CD4-positive, alpha-beta memory T cell (primary cell): ENCODE results near the gene LHFPL4. TPM values are rescaled to one million over a fixed set of nuclear protein-coding genes. Genes with fewer than 3 reads are reported as not detected.

Source experiments
- CTCF ChIA-PET: fragments of 350-600 bp; sonication (Branson Sonifier 250); formaldehyde crosslinking; loops from one replicate; lab custom pipeline; 2021; ENCODE audit warnings: inconsistent platforms; ENCODE audit not compliant: partially characterized antibody; lab: Charles Lee
- POLR2A ChIA-PET: fragments of 350-600 bp; sonication (Branson Sonifier 250); formaldehyde crosslinking; loops from one replicate; lab custom pipeline; 2021; ENCODE audit not compliant: partially characterized antibody; lab: Charles Lee
- DNase-seq, 5 donors: peaks; one replicate each; pipeline versions ENCODE4 v3.0.0 to v3.0.0-alpha.2; 2020 to 2022; ENCODE audit warnings: mixed read lengths in 1 of 5
- H3K27ac ChIP-seq: one replicate; pipeline ENCODE4 v1.7.0; 2013; ENCODE audit warnings: low read depth, low read length
- H3K27me3 ChIP-seq: 2 replicates; pipeline ENCODE4 v1.7.0; 2013; ENCODE audit warnings: mild to moderate bottlenecking, low read length, moderate library complexity; ENCODE audit not compliant: insufficient read depth
- H3K36me3 ChIP-seq: 2 replicates; pipeline ENCODE4 v1.7.0; 2013; ENCODE audit warnings: mild to moderate bottlenecking, low read length, moderate library complexity; ENCODE audit not compliant: insufficient read depth
- H3K4me1 ChIP-seq: 2 replicates; pipeline ENCODE4 v1.7.0; 2013; ENCODE audit warnings: mild to moderate bottlenecking, low read length, moderate library complexity; ENCODE audit not compliant: insufficient read depth
- H3K4me3 ChIP-seq, 2 donors: one replicate each; pipeline ENCODE4 v1.7.0; 2013; ENCODE audit warnings: low read length in 2 of 2, mild to moderate bottlenecking in 1 of 2
- H3K9me3 ChIP-seq, 2 donors: one replicate each; pipeline ENCODE4 v1.7.0; 2013; ENCODE audit warnings: low read length in 2 of 2, control low read depth in 1 of 2; ENCODE audit not compliant: control insufficient read depth in 1 of 2
- H3K27ac Mint-ChIP-seq, 7 donors: one replicate each; pipeline ENCODE4 v1.8.0; 2020 to 2021; ENCODE audit warnings: mixed read lengths in 7 of 7, mild to moderate bottlenecking in 6 of 7, inconsistent platforms in 3 of 7, moderate library complexity in 3 of 7
- H3K27me3 Mint-ChIP-seq, 2 donors: one replicate each; pipeline ENCODE4 v1.8.0; 2020 to 2021; ENCODE audit warnings: mixed read lengths in 2 of 2
- H3K36me3 Mint-ChIP-seq, 2 donors: one replicate each; pipeline ENCODE4 v1.8.0; 2020 to 2021; ENCODE audit warnings: mixed read lengths in 2 of 2, inconsistent platforms in 1 of 2, mild to moderate bottlenecking in 1 of 2
- H3K4me1 Mint-ChIP-seq, 4 donors: one replicate each; pipeline ENCODE4 v1.8.0; 2020 to 2021; ENCODE audit warnings: mixed read lengths in 4 of 4, mild to moderate bottlenecking in 1 of 4
- H3K4me3 Mint-ChIP-seq, 8 donors: one replicate each; pipeline ENCODE4 v1.8.0; 2020 to 2021; ENCODE audit warnings: mixed read lengths in 8 of 8, mild to moderate bottlenecking in 7 of 8, moderate library complexity in 6 of 8, inconsistent platforms in 3 of 8
- H3K9me3 Mint-ChIP-seq, 8 donors: one replicate each; pipeline ENCODE4 v1.8.0; 2020 to 2021; ENCODE audit warnings: mixed read lengths in 8 of 8, mild to moderate bottlenecking in 5 of 8, inconsistent platforms in 3 of 8, moderate library complexity in 1 of 8
- intact Hi-C: fragments of 100-400 bp; cut with micrococcal nuclease; formaldehyde crosslinking; loops from one replicate; pipeline ENCODE4 v1.15.1; 2023
- polyA plus RNA-seq, 2 donors: library from polyadenylated mRNA; unstranded; fragments of 300-500 nt; fragmentation: Illumina TruSeq; gene quantifications; one replicate each; pipeline ENCODE4 v1.2.3, GENCODE V29; 2021
- total RNA-seq, 2 experiments: library from RNA; stranded (reverse); gene quantifications; one replicate each; pipeline ENCODE4 v1.2.3, GENCODE V29; 2021

The LHFPL4 gene
- total and polyA plus RNA-seq, 4 experiments from 2014 or later = 0.33 TPM; not detected in 3

DNA sequence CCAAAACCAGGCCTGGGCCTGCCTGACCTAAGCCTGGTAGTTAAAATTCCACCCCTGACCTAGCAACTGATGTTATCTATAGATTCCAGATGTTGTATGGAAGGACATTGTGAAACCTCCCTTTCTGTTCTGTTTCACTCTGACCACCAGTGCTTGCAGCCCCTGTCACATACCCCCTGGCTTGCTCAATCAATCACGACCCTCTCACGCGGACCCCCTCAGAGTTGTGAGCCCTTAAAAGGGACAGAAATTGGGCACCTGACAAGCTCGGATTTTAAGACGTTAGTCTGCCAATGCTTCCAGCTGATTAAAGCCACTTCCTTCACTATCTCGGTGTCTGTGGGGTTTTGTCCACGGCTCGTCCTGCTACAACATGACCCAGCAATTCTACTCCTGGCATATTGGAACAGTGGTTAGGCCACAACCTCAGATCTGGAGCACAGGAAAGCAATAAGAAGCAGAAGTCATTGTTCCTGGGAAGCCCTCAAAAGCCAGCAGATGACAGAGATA is 36.7 kb upstream of the LHFPL4 start:
- H3K27me3 Mint-ChIP-seq = peaks cover 12 to 13% of the 10 kb centered on the region in 2 donors
- intact Hi-C loops = no loop called here
- Histone ChIP-seq H3K4me1 (no peaks in the 10 kb centered on the region), H3K36me3 (no peaks in the 10 kb centered on the region), H3K27me3 (no peaks in the 10 kb centered on the region), H3K4me3 (no peak overlapping the region), H3K9me3 (no peaks in the 10 kb centered on the region), H3K27ac (no peak overlapping the region)
- no peak overlapping the region for H3K27ac Mint-ChIP-seq
- no peak for DNase-seq
- peaks cover 0 to 5% (median 0%) of the 10 kb centered on the region in 4 donors for H3K4me1 Mint-ChIP-seq
- H3K9me3 Mint-ChIP-seq = no peaks in the 10 kb centered on the region
- ChIA-PET CTCF (no interaction called here), POLR2A (no interaction called here)
- H3K36me3 Mint-ChIP-seq = no peaks in the 10 kb centered on the region
- no peak overlapping the region for H3K4me3 Mint-ChIP-seq

- Mint-ChIP-seq H3K27me3 (peaks cover 0 to 2% of the 10 kb centered on the region in 2 donors), H3K36me3 (peaks cover 0 to 5% of the 10 kb centered on the region in 2 donors), H3K9me3 (peaks cover 0 to 16% (median 7%) of the 10 kb centered on the region in 8 donors), H3K4me1 (no peaks in the 10 kb centered on the region), H3K27ac (no peak overlapping the region), H3K4me3 (no peak overlapping the region)
- H3K36me3 ChIP-seq = no peaks in the 10 kb centered on the region
- H3K27ac ChIP-seq = no peak overlapping the region
- intact Hi-C loops = no loop called here
- no peaks in the 10 kb centered on the region for H3K27me3 ChIP-seq
- ChIA-PET POLR2A (no interaction called here), CTCF (interaction anchor here (0.7 to 1.0 kb wide), 2 partner anchors 119 to 838 kb away, joined by 3 to 4 read pairs; no protein-coding TSS in a partner anchor)
- H3K9me3 ChIP-seq = no peaks in the 10 kb centered on the region
- no peaks in the 10 kb centered on the region for H3K4me1 ChIP-seq
- no peak for DNase-seq
- H3K4me3 ChIP-seq = no peak overlapping the region
These were observed 30.2 kb upstream of the LHFPL4 start for GRCh38 chr3:9583792-9584191.

DNA sequence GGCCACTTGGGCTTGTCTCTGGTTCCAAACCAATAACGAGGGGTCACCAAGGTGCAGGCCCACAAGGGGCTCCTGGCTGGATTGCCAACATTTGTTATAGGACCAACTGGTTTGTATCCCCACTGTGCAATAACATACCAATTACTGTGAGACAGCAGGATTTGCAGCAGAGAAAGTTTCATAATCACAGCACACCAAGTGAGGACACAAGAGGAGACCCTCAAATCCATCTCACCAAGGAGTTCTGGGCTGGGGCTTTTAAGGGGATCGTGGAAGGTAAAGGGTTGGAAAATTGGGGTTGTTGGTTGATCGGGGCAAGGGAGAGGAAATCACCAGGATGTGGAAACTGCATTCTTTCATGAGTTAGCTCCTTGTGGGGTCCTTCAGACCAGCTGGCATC is 29.7 kb upstream of the LHFPL4 start:
- POLR2A ChIA-PET = no interaction called here
- H3K36me3 Mint-ChIP-seq = peaks cover 0 to 5% of the 10 kb centered on the region in 2 donors

DNA sequence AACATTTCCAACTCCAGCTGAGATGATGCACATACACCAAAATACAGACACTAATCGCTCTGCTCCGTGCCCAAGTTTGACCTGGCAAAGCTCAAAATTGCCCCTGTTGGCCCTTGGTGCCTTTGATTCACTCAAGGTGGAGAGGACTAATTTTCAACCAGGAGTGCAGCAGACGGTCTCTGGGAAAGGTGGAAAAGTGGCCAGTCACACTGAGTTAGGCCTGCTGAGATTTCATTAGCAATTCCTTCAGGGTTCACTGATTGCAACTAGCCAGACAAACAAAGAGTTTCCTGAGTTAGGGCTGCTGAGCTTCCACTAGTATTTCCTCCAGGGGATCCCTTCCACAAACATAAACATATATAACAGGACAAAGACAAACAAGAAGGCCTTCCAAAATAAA is 28.7 kb upstream of the LHFPL4 start:
- Histone ChIP-seq H3K27ac (no peak overlapping the region), H3K4me1 (no peaks in the 10 kb centered on the region), H3K27me3 (no peaks in the 10 kb centered on the region), H3K9me3 (no peaks in the 10 kb centered on the region), H3K4me3 (no peak overlapping the region), H3K36me3 (no peaks in the 10 kb centered on the region)
- Mint-ChIP-seq H3K36me3 (peaks cover 0 to 5% of the 10 kb centered on the region in 2 donors), H3K4me1 (no peaks in the 10 kb centered on the region), H3K27me3 (peaks cover 0 to 3% of the 10 kb centered on the region in 2 donors), H3K9me3 (peaks cover 0 to 16% (median 7%) of the 10 kb centered on the region in 8 donors), H3K27ac (peak overlapping the region in 1 of 7 donors; percentile 12), H3K4me3 (no peak overlapping the region)
- DNase-seq = no peak
- CTCF ChIA-PET = no interaction called here
- intact Hi-C loops = no loop called here
- POLR2A ChIA-PET = no interaction called here

More for the DNA sequence above, 29.7 kb upstream of the LHFPL4 start:
- no peaks in the 10 kb centered on the region for H3K4me1 Mint-ChIP-seq
- intact Hi-C loops = no loop called here
- H3K27ac Mint-ChIP-seq = no peak overlapping the region
- no peaks in the 10 kb centered on the region for H3K36me3 ChIP-seq
- H3K27me3 ChIP-seq = no peaks in the 10 kb centered on the region
- H3K4me3 Mint-ChIP-seq = no peak overlapping the region
- H3K27me3 Mint-ChIP-seq = peaks cover 0 to 2% of the 10 kb centered on the region in 2 donors
- DNase-seq = no peak
- H3K27ac ChIP-seq = no peak overlapping the region
- H3K9me3 ChIP-seq = no peaks in the 10 kb centered on the region
- CTCF ChIA-PET = interaction anchor here (1.0 kb wide), 1 partner anchor 120 kb away, joined by 3 read pairs; no protein-coding TSS in a partner anchor
- H3K4me3 ChIP-seq = no peak overlapping the region
- H3K4me1 ChIP-seq = no peaks in the 10 kb centered on the region
- H3K9me3 Mint-ChIP-seq = peaks cover 0 to 16% (median 7%) of the 10 kb centered on the region in 8 donors

- peaks cover 0 to 16% (median 7%) of the 10 kb centered on the region in 8 donors for H3K9me3 Mint-ChIP-seq
- DNase-seq = no peak
- Histone ChIP-seq H3K4me1 (no peaks in the 10 kb centered on the region), H3K36me3 (no peaks in the 10 kb centered on the region), H3K27ac (no peak overlapping the region), H3K27me3 (no peaks in the 10 kb centered on the region), H3K4me3 (no peak overlapping the region), H3K9me3 (no peaks in the 10 kb centered on the region)
- intact Hi-C loops = no loop called here
- CTCF ChIA-PET = interaction anchor here (2.0 kb wide), 1 partner anchor 28 kb away, joined by 4 read pairs; no protein-coding TSS in a partner anchor
- H3K27ac Mint-ChIP-seq = no peak overlapping the region
- H3K36me3 Mint-ChIP-seq = peaks cover 0 to 5% of the 10 kb centered on the region in 2 donors
- POLR2A ChIA-PET = no interaction called here
- H3K4me1 Mint-ChIP-seq = no peaks in the 10 kb centered on the region
- peaks cover 0 to 3% of the 10 kb centered on the region in 2 donors for H3K27me3 Mint-ChIP-seq
- no peak overlapping the region for H3K4me3 Mint-ChIP-seq
These were observed 28.1 kb upstream of the LHFPL4 start for GRCh38 chr3:9581742-9582141.

DNA sequence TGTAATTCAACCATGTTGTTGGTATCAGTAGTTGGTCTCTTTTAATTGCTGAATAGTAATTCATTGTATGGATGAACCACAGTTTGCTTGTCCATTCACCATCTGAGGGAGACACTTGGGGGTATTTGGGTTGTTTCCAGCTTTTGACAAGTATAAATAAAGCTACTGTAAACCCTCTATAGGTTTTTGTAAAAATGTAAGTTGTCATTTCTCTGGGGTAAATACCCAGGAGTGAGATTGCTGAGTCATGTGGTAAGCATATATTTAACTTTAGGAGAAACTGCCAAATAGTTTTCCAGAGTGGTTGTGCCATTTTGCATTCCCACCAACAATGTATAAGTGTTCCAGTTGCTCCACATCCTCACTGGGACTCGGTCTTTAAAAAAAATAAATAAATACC is 15.4 kb upstream of the LHFPL4 start:
- H3K27ac Mint-ChIP-seq = no peak overlapping the region

GRCh38 chr3:9565316-9565715 is 11.7 kb upstream of the LHFPL4 start:
- no peaks in the 10 kb centered on the region for H3K27me3 ChIP-seq
- H3K4me3 Mint-ChIP-seq = no peak overlapping the region
- no peaks in the 10 kb centered on the region for H3K4me1 ChIP-seq
- no peaks in the 10 kb centered on the region for H3K9me3 ChIP-seq
- H3K36me3 Mint-ChIP-seq = peaks cover 0 to 3% of the 10 kb centered on the region in 2 donors
- peaks cover 3 to 12% of the 10 kb centered on the region in 2 donors for H3K27me3 Mint-ChIP-seq
- no peak overlapping the region for H3K27ac ChIP-seq
- intact Hi-C loops = no loop called here
- peaks cover 3 to 29% (median 19%) of the 10 kb centered on the region in 8 donors for H3K9me3 Mint-ChIP-seq
- H3K4me1 Mint-ChIP-seq = no peaks in the 10 kb centered on the region
- H3K36me3 ChIP-seq = no peaks in the 10 kb centered on the region
- ChIA-PET POLR2A (no interaction called here), CTCF (no interaction called here)
- H3K27ac Mint-ChIP-seq = no peak overlapping the region
- H3K4me3 ChIP-seq = no peak overlapping the region
- no peak for DNase-seq

More for the DNA sequence above, 15.4 kb upstream of the LHFPL4 start:
- Mint-ChIP-seq H3K4me3 (no peak overlapping the region), H3K27me3 (peaks cover 18% of the 10 kb centered on the region in 2 donors), H3K4me1 (no peaks in the 10 kb centered on the region), H3K36me3 (peaks cover 0 to 3% of the 10 kb centered on the region in 2 donors), H3K9me3 (peaks cover 4 to 27% (median 18%) of the 10 kb centered on the region in 8 donors)
- ChIA-PET CTCF (no interaction called here), POLR2A (no interaction called here)
- H3K27ac ChIP-seq = no peak overlapping the region
- H3K36me3 ChIP-seq = no peaks in the 10 kb centered on the region
- no peak for DNase-seq
- intact Hi-C loops = no loop called here
- no peaks in the 10 kb centered on the region for H3K9me3 ChIP-seq
- H3K4me3 ChIP-seq = no peak overlapping the region
- H3K4me1 ChIP-seq = no peaks in the 10 kb centered on the region
- no peaks in the 10 kb centered on the region for H3K27me3 ChIP-seq
